H9 (cell line): ENCODE data around the gene SERINC3. TPM values are rescaled to one million over a fixed set of nuclear protein-coding genes. Genes with fewer than 3 reads are reported as not detected.

Experiments used
- DNase-seq: peaks from one replicate; pipeline ENCODE4 v3.0.0-alpha.2; 2017
- H2AFZ ChIP-seq: one replicate; pipeline ENCODE4 v1.6.1; 2013; ENCODE audit warnings: mild to moderate bottlenecking, low read length, control low read depth, moderate library complexity
- H2AK5ac ChIP-seq: 2 replicates; pipeline ENCODE4 v1.6.1; 2013; ENCODE audit warnings: low read length, control low read depth, mixed read lengths; ENCODE audit not compliant: insufficient read length
- H2BK120ac ChIP-seq: one replicate; pipeline ENCODE4 v1.6.1; 2013; ENCODE audit warnings: low read depth, mild to moderate bottlenecking, low read length, control low read depth, inconsistent platforms; ENCODE audit not compliant: poor library complexity, severe bottlenecking
- H2BK12ac ChIP-seq: 2 replicates; pipeline ENCODE4 v1.6.1; 2013; ENCODE audit warnings: low read length, control low read depth, mixed read lengths, low read depth; ENCODE audit not compliant: insufficient read length
- H2BK15ac ChIP-seq: 2 replicates; pipeline ENCODE4 v1.6.1; 2013; ENCODE audit warnings: low read depth, low read length, control low read depth
- H2BK20ac ChIP-seq: one replicate; pipeline ENCODE4 v1.6.1; 2013; ENCODE audit warnings: low read depth, mild to moderate bottlenecking, low read length, control low read depth, inconsistent platforms; ENCODE audit not compliant: poor library complexity, severe bottlenecking
- H2BK5ac ChIP-seq: 2 replicates; pipeline ENCODE4 v1.6.1; 2013; ENCODE audit warnings: low read length, control low read depth, mixed read lengths; ENCODE audit not compliant: insufficient read length
- H3K14ac ChIP-seq: 2 replicates; pipeline ENCODE4 v1.6.1; 2013; ENCODE audit warnings: low read length, control low read depth; ENCODE audit not compliant: insufficient read depth
- H3K18ac ChIP-seq: 2 replicates; pipeline ENCODE4 v1.6.1; 2013; ENCODE audit warnings: low read depth, mild to moderate bottlenecking, mixed read lengths, low read length, control low read depth; ENCODE audit not compliant: insufficient read length
- H3K23ac ChIP-seq: 2 replicates; pipeline ENCODE4 v1.6.1; 2013; ENCODE audit warnings: low read length, control low read depth, mixed read lengths, low read depth; ENCODE audit not compliant: insufficient read length
- H3K23me2 ChIP-seq: 2 replicates; pipeline ENCODE4 v1.6.1; 2013; ENCODE audit warnings: low read depth, mild to moderate bottlenecking, mixed read lengths, low read length, control low read depth; ENCODE audit not compliant: insufficient read length, poor library complexity, severe bottlenecking
- H3K27ac ChIP-seq: 2 replicates; pipeline ENCODE4 v1.5.1; 2013; ENCODE audit warnings: low read length, control low read depth, mixed read lengths, low read depth; ENCODE audit not compliant: insufficient read length
- H3K27me3 ChIP-seq: 2 replicates; pipeline ENCODE4 v1.6.1; 2013; ENCODE audit warnings: low read length, control low read depth, inconsistent platforms; ENCODE audit not compliant: insufficient read depth
- H3K4ac ChIP-seq: 2 replicates; pipeline ENCODE4 v1.6.1; 2013; ENCODE audit warnings: low read depth, mild to moderate bottlenecking, control low read depth, inconsistent platforms, low read length, moderate library complexity
- H3K4me1 ChIP-seq: 2 replicates; pipeline ENCODE4 v1.6.1; 2013; ENCODE audit warnings: low read length, control low read depth, inconsistent platforms; ENCODE audit not compliant: insufficient read depth
- H3K4me2 ChIP-seq: 2 replicates; pipeline ENCODE4 v1.6.1; 2013; ENCODE audit warnings: low read length, control low read depth, mixed read lengths; ENCODE audit not compliant: insufficient read length, insufficient read depth
- H3K56ac ChIP-seq: 2 replicates; pipeline ENCODE4 v1.6.1; 2013; ENCODE audit warnings: low read depth, mild to moderate bottlenecking, mixed read lengths, low read length, control low read depth; ENCODE audit not compliant: insufficient read length
- H3K79me1 ChIP-seq: 2 replicates; pipeline ENCODE4 v1.6.1; 2013; ENCODE audit warnings: low read depth, mild to moderate bottlenecking, moderate library complexity, low read length, control low read depth, inconsistent platforms; ENCODE audit not compliant: insufficient read depth, poor library complexity, severe bottlenecking
- H3K79me2 ChIP-seq: 2 replicates; pipeline ENCODE4 v1.6.1; 2013; ENCODE audit warnings: low read length, control low read depth, inconsistent platforms; ENCODE audit not compliant: insufficient read depth
- H3K9ac ChIP-seq: 2 replicates; pipeline ENCODE4 v1.6.1; 2013; ENCODE audit warnings: low read length, control low read depth, mixed read lengths; ENCODE audit not compliant: insufficient read length; ENCODE audit errors: extremely low read depth
- H3K9me3 ChIP-seq: one replicate; pipeline ENCODE4 v1.6.1; 2013; ENCODE audit warnings: low read depth, low read length, inconsistent platforms; ENCODE audit not compliant: control insufficient read depth
- H3T11ph ChIP-seq: one replicate; pipeline ENCODE4 v1.6.1; 2013; ENCODE audit warnings: mild to moderate bottlenecking, low read length, control low read depth, inconsistent platforms
- H4K20me1 ChIP-seq: one replicate; pipeline ENCODE4 v1.6.1; 2013; ENCODE audit not compliant: control insufficient read depth, insufficient read length, insufficient read depth
- H4K5ac ChIP-seq: 2 replicates; pipeline ENCODE4 v1.6.1; 2013; ENCODE audit warnings: low read depth, mild to moderate bottlenecking, mixed read lengths, low read length, control low read depth; ENCODE audit not compliant: insufficient read length
- H4K8ac ChIP-seq: replicated peaks from 2 replicates; pipeline ENCODE4 v1.6.1; 2013; ENCODE audit warnings: low read length, control low read depth, mixed read lengths, low read depth; ENCODE audit not compliant: insufficient read length
- H4K91ac ChIP-seq: 2 replicates; pipeline ENCODE4 v1.6.1; 2013; ENCODE audit warnings: low read depth, mild to moderate bottlenecking, moderate library complexity, mixed read lengths, low read length, control low read depth; ENCODE audit not compliant: insufficient read length
- H3K27ac Mint-ChIP-seq, 3 experiments: 2 replicates in 2 of 3; 3 replicates in 1 of 3; pipeline ENCODE4 v1.8.0; 2020 to 2021; ENCODE audit warnings: mixed read lengths in 3 of 3, mild to moderate bottlenecking in 1 of 3, moderate library complexity in 1 of 3
- H3K27me3 Mint-ChIP-seq: 2 replicates; pipeline ENCODE4 v1.8.0; 2021; ENCODE audit warnings: low read depth, mild to moderate bottlenecking, moderate library complexity, mixed read lengths
- H3K36me3 Mint-ChIP-seq, 3 experiments: 2 replicates in 2 of 3; 3 replicates in 1 of 3; pipeline ENCODE4 v1.8.0; 2020 to 2021; ENCODE audit warnings: low read depth in 3 of 3, mixed read lengths in 3 of 3; ENCODE audit not compliant: insufficient read depth in 1 of 3
- H3K4me1 Mint-ChIP-seq, 2 experiments: 2 replicates each; pipeline ENCODE4 v1.8.0; 2020; ENCODE audit warnings: mixed read lengths in 2 of 2
- H3K4me3 Mint-ChIP-seq, 2 experiments: 2 replicates in 1 of 2; 3 replicates in 1 of 2; pipeline ENCODE4 v1.8.0; 2020 to 2021; ENCODE audit warnings: mild to moderate bottlenecking in 2 of 2, mixed read lengths in 2 of 2, moderate library complexity in 1 of 2
- H3K9me3 Mint-ChIP-seq, 2 experiments: 2 replicates in 1 of 2; 3 replicates in 1 of 2; pipeline ENCODE4 v1.8.0; 2020; ENCODE audit warnings: mild to moderate bottlenecking in 2 of 2, mixed read lengths in 2 of 2, moderate library complexity in 1 of 2
- WGBS: extraction: QIAGEN DNeasy Blood & Tissue Kit; methylation state at CpG from one replicate; pipeline ENCODE4 v1.1.7; 2013; ENCODE audit warnings: missing lambda C conversion rate, low lambda C conversion rate, mixed read lengths; ENCODE audit not compliant: insufficient read length; ENCODE audit errors: extremely low coverage; 5-methylcytosine and 5-hydroxymethylcytosine counted together
- total RNA-seq: library from RNA; stranded (reverse); gene quantifications from 2 replicates; pipeline ENCODE4 v1.2.1, GENCODE V29; 2021
- TF ChIP-seq, protein P1 (sequence below): fragments of 200-600 bp; sonication (generic); conservative IDR thresholded peaks from 3 replicates; pipeline ENCODE4 v1.8.0; 2021; ENCODE audit warnings: antibody characterized with exemption, mild to moderate bottlenecking

The SERINC3 gene
- total RNA-seq, 1 experiment from 2014 or later = 41.5 TPM

DNA sequence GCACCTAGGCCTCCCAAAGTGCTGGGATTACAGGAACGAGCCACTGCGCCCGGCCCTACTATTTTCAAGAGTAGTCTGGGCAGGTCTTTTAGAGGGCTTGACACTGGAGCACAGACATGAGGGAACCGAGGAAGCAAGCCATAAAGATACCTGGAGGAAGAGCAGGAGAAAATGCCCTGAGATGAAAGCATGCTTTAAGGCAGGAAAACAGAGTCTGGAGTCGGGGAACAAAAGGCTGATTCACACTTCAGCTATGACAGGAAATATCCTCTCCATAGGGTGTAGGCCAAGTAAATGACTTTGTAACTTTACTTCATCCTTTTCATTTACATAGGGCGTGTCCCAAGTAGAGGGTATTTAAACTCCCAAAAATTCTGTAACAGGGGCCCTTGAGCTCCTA, 4.3 kb upstream of the SERINC3 start:
- Histone ChIP-seq H3K27ac (peak overlapping the region; percentile 90), H2BK15ac (no peak overlapping the region), H4K20me1 (no peaks in the 10 kb centered on the region), H3K4me1 (peaks cover 5% of the 10 kb centered on the region; the same call in 1 of the 2 replicates), H3K9me3 (no peaks in the 10 kb centered on the region), H3K79me2 (peaks cover 2% of the 10 kb centered on the region; the same call in 1 of the 2 replicates), H3K9ac (no peak overlapping the region), H3K4me2 (no peak overlapping the region), H3T11ph (no peak overlapping the region), H4K5ac (no peak overlapping the region), H3K14ac (no peak overlapping the region), H3K23me2 (peaks cover 3% of the 10 kb centered on the region), H4K91ac (no peak overlapping the region), H4K8ac (no peak overlapping the region), H3K4ac (no peak overlapping the region), H2BK5ac (peak overlapping the region; percentile 33), H2AK5ac (no peak overlapping the region), H2BK20ac (no peak overlapping the region), H3K79me1 (peaks cover 2% of the 10 kb centered on the region), H3K56ac (no peak overlapping the region), H2BK120ac (no peak overlapping the region), H3K18ac (peak overlapping the region; percentile 11), H3K27me3 (no peaks in the 10 kb centered on the region), H2BK12ac (no peak overlapping the region), H2AFZ (no peak overlapping the region), H3K23ac (no peak overlapping the region)
- WGBS = no CpG with 5 or more reads among the region's 6 CpGs
- Mint-ChIP-seq H3K4me3 (no peak overlapping the region), H3K36me3 (no peaks in the 10 kb centered on the region; a peak in 1 of 7 replicates), H3K27ac (peak overlapping the region in 2 of 3 experiments; percentile 23 to 88; a peak in 3 of 7 replicates), H3K4me1 (peaks cover 19 to 36% of the 10 kb centered on the region in 2 experiments), H3K9me3 (0 out of 5 replicates have a peak, but pooled peaks cover 0 to 2% of the 10 kb centered on the region in 2 experiments), H3K27me3 (no peaks in the 10 kb centered on the region)
- peak; percentile 60 for DNase-seq
- TF ChIP-seq, protein P1, sequence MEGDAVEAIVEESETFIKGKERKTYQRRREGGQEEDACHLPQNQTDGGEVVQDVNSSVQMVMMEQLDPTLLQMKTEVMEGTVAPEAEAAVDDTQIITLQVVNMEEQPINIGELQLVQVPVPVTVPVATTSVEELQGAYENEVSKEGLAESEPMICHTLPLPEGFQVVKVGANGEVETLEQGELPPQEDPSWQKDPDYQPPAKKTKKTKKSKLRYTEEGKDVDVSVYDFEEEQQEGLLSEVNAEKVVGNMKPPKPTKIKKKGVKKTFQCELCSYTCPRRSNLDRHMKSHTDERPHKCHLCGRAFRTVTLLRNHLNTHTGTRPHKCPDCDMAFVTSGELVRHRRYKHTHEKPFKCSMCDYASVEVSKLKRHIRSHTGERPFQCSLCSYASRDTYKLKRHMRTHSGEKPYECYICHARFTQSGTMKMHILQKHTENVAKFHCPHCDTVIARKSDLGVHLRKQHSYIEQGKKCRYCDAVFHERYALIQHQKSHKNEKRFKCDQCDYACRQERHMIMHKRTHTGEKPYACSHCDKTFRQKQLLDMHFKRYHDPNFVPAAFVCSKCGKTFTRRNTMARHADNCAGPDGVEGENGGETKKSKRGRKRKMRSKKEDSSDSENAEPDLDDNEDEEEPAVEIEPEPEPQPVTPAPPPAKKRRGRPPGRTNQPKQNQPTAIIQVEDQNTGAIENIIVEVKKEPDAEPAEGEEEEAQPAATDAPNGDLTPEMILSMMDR = no peak
